Ishikawa (cell line): ENCODE measurements around the gene PHF20.

ENCODE experiments used
- EGR1 ChIP-seq: IDR thresholded peaks from 2 replicates; pipeline ENCODE4 v1.6.1; 2012
- EP300 ChIP-seq: IDR thresholded peaks from 2 replicates; pipeline ENCODE4 v1.6.1; 2012; ENCODE audit warnings: borderline replicate concordance
- MAX ChIP-seq: IDR thresholded peaks from 2 replicates; pipeline ENCODE4 v1.6.1; 2012
- NFIC ChIP-seq: IDR thresholded peaks from 2 replicates; pipeline ENCODE4 v1.6.1; 2012
- RAD21 ChIP-seq: IDR thresholded peaks from 2 replicates; pipeline ENCODE4 v1.6.1; 2012; ENCODE audit warnings: low read depth
- TAF1 ChIP-seq: IDR thresholded peaks from 2 replicates; pipeline ENCODE4 v1.6.1; 2012; ENCODE audit warnings: low read depth, mild to moderate bottlenecking
- TEAD4 ChIP-seq: IDR thresholded peaks from 2 replicates; pipeline ENCODE4 v1.6.1; 2012
- YY1 ChIP-seq: IDR thresholded peaks from 2 replicates; pipeline ENCODE4 v1.6.1; 2012; ENCODE audit warnings: low read depth
- ZBTB7A ChIP-seq: IDR thresholded peaks from 2 replicates; pipeline ENCODE4 v1.6.1; 2012; ENCODE audit warnings: low read depth
- TF ChIP-seq, protein P1 (sequence below): IDR thresholded peaks from 2 replicates; pipeline ENCODE4 v1.6.1; 2012; ENCODE audit warnings: low read depth, mild to moderate bottlenecking
- TF ChIP-seq, protein P2 (sequence below): IDR thresholded peaks from 2 replicates; pipeline ENCODE4 v1.6.1; 2012

GRCh38 chr20:35886537-35886936 lies 114.7 kb downstream of the PHF20 start:
- TF ChIP-seq TEAD4, result no peak
- TF ChIP-seq ZBTB7A, result no peak
- no peak for TF ChIP-seq EP300
- TF ChIP-seq, protein P1, sequence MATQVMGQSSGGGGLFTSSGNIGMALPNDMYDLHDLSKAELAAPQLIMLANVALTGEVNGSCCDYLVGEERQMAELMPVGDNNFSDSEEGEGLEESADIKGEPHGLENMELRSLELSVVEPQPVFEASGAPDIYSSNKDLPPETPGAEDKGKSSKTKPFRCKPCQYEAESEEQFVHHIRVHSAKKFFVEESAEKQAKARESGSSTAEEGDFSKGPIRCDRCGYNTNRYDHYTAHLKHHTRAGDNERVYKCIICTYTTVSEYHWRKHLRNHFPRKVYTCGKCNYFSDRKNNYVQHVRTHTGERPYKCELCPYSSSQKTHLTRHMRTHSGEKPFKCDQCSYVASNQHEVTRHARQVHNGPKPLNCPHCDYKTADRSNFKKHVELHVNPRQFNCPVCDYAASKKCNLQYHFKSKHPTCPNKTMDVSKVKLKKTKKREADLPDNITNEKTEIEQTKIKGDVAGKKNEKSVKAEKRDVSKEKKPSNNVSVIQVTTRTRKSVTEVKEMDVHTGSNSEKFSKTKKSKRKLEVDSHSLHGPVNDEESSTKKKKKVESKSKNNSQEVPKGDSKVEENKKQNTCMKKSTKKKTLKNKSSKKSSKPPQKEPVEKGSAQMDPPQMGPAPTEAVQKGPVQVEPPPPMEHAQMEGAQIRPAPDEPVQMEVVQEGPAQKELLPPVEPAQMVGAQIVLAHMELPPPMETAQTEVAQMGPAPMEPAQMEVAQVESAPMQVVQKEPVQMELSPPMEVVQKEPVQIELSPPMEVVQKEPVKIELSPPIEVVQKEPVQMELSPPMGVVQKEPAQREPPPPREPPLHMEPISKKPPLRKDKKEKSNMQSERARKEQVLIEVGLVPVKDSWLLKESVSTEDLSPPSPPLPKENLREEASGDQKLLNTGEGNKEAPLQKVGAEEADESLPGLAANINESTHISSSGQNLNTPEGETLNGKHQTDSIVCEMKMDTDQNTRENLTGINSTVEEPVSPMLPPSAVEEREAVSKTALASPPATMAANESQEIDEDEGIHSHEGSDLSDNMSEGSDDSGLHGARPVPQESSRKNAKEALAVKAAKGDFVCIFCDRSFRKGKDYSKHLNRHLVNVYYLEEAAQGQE, result no peak
- no peak for TF ChIP-seq MAX
- TF ChIP-seq, protein P2, sequence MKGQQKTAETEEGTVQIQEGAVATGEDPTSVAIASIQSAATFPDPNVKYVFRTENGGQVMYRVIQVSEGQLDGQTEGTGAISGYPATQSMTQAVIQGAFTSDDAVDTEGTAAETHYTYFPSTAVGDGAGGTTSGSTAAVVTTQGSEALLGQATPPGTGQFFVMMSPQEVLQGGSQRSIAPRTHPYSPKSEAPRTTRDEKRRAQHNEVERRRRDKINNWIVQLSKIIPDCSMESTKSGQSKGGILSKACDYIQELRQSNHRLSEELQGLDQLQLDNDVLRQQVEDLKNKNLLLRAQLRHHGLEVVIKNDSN, result no peak
- no peak for TF ChIP-seq TAF1
- no peak for TF ChIP-seq YY1
- TF ChIP-seq RAD21, result no peak
- TF ChIP-seq NFIC, result no peak
- no peak for TF ChIP-seq EGR1
